ENCODE measurements around the gene LSAMP.

GRCh38 chr3:115833074-115833473, 612.2 kb downstream of the LSAMP start:
- no peak for TF ChIP-seq ZNF274 (IDR thresholded peaks at IDR 0.05; ENCODE audit: low read length)
- no peak for TF ChIP-seq ZNF274 (tag by site-specific recombination; IDR thresholded peaks at IDR 0.05; ENCODE audit: borderline replicate concordance)
- TF ChIP-seq ZNF664 (tag by site-specific recombination; IDR thresholded peaks at IDR 0.05) = no peak
- no peak for TF ChIP-seq YY1 (tag by site-specific recombination; IDR thresholded peaks at IDR 0.05)
- TF ChIP-seq KLF16 (tag by site-specific recombination; IDR thresholded peaks at IDR 0.05) = no peak
- no peak for TF ChIP-seq EGR2 (tag by site-specific recombination; IDR thresholded peaks at IDR 0.05; ENCODE audit: low read depth)
- TF ChIP-seq CTCF (tag by site-specific recombination; IDR thresholded peaks at IDR 0.05) = no peak
- TF ChIP-seq ZNF660 (tag by site-specific recombination; IDR thresholded peaks at IDR 0.05) = no peak
- no peak for TF ChIP-seq REST (tag by site-specific recombination; IDR thresholded peaks at IDR 0.05)
- TF ChIP-seq, protein P1, sequence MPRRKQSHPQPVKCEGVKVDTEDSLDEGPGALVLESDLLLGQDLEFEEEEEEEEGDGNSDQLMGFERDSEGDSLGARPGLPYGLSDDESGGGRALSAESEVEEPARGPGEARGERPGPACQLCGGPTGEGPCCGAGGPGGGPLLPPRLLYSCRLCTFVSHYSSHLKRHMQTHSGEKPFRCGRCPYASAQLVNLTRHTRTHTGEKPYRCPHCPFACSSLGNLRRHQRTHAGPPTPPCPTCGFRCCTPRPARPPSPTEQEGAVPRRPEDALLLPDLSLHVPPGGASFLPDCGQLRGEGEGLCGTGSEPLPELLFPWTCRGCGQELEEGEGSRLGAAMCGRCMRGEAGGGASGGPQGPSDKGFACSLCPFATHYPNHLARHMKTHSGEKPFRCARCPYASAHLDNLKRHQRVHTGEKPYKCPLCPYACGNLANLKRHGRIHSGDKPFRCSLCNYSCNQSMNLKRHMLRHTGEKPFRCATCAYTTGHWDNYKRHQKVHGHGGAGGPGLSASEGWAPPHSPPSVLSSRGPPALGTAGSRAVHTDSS (tag by site-specific recombination; IDR thresholded peaks at IDR 0.05) = no peak
- TF ChIP-seq ZSCAN5A (tag by site-specific recombination; IDR thresholded peaks at IDR 0.05) = no peak
- TF ChIP-seq ZFP69B (tag by site-specific recombination; IDR thresholded peaks at IDR 0.05) = no peak
